ENCODE measurements around the gene HUNK.
"Not testable (repeated sequence)": the region's sequence is repeated elsewhere in the genome, so short reads cannot be mapped to it uniquely, and the experiment has no call there.

Gene HUNK

DNA sequence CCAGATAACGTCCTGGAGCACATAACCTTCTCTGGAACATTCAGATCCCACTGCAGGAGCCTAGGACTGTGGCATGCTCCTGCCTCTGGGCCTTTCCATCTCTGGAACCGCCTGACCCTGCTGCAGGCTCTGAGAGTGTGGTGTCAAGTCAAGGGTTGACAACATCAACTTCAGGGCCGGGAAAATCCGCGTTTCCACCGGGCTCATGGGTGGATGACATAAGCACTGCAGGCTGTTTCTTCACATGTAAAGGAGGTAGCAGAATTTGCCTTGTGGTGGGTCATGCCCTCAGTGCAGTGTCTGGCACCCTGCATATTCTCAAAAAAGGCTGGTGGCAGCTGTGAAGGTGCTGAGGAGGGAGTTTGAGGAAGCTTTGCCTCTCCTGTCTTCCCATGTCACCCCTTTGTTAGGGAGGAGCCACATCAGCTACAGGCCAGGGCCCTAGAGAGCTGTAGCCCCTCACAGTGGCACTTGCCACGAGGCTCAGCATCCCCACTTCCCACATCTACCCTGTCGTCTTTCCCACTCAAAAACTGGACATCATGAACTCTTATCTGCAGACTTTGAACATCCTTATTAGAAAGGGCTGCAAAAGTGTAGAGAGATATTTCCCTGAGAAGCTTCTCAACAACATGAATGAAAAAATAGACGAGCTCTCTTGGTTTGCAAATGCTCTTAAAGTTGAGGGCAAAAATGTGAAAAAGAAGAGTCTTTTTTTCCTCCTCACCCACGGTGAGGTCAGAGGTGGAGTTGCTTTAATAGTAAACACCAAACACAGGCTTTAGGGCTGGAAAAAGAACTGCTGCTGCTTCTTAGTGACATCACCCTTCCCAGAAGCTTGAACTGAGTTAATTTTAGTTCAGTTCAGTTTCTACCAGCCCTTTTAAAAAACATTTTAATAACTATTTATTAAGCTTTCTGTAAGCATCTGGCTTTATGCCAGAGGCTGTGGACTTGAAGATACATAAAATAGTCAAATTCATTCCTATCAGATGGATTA lies 121.3 kb downstream of the HUNK start:
- DNase-seq (ENCODE audit: low read depth, low spot score): peak; percentile 6

DNA sequence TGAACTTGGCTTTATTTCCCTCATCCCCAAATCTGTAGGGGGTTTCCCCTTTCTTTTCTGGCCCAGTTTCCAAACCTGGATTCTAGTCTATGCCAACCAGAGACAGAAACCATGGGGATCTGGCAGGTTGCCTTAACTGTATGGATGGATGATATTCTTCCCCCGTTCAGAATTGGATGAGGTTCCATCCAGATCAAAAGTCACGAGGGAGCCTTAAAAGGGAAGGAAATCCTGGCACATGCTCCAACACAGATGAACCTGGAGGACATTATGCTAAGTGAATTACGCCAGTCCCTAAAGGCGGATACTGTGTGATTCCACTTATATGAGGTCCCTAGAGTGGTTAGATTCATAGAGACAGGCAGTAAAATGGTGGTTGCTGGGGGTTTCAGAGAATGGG lies 124.4 kb downstream of the HUNK start:
- DNase-seq (ENCODE audit: low read depth, low spot score): no peak

DNA sequence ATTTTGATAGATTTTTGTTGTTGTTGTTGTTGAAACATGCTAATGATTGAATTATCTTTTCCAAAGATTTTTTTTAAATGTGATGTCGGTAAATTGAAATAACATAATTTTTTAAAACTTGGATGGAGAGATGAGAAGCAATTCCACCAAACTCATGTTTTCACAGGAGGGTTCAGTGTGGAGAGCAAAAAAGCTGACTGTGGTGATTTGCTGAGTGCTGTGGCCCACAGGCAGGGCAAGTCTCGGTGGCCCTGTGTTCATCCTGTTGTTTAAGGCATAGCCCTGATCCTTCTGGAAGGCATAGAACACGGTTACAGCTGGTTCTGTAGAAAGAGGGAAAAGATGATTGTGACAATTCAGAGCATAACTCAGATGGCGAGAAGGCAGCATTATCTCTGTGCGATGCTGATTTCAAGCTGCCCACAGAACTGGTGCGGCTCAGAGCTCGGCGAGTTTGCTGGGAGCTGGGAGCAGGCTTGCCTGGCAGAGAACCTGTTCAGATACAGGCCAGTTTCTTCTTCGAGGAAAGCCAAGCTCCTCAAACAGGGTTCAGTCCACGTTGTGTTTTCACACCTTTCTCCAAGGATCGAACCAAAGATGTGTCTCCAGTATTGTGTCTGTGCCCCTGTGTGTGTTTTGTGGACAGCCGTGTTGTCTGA lies 127.1 kb downstream of the HUNK start:
- no peak for DNase-seq (ENCODE audit: low read depth, low spot score)

DNA sequence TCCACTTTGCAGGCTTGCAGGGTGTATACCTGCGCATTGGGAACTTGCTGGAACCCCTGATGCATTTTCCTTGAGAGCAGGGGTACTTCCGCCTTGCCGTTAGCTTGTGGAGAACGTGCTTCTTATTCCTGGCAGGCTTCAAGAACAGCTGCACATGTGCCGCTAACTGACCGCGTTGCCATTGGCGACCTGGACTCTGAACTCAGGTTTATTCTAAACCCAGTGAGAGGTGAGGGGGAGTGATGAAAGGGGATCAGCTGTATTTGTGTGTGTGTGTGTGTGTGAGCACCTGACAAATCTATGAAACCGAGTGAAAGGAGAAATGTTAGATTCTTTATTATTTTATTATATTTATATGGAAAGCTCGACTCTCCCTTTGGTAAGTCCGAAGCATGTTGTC lies 128.6 kb downstream of the HUNK start:
- no peak for DNase-seq (ENCODE audit: low read depth, low spot score)

DNA sequence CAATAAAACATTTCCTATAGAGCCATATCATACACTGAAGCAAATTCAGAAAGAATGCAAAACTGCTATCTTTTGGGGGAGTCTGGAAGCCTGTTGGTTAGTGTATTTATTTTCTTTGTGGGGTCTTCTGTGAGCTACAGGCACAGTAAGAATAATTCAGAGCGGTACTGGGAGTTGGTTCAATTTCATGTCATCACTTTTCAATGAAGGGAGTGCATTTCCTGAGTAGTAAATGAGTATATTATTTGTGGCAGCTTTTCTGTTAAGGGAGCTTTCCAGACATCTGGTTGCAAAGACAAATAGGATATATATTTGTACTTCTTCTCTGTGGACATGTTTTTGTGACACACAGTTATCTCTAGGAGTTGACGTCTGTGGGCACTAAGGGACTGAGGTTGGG lies 130.6 kb downstream of the HUNK start:
- no peak for DNase-seq (ENCODE audit: low read depth, low spot score)

DNA sequence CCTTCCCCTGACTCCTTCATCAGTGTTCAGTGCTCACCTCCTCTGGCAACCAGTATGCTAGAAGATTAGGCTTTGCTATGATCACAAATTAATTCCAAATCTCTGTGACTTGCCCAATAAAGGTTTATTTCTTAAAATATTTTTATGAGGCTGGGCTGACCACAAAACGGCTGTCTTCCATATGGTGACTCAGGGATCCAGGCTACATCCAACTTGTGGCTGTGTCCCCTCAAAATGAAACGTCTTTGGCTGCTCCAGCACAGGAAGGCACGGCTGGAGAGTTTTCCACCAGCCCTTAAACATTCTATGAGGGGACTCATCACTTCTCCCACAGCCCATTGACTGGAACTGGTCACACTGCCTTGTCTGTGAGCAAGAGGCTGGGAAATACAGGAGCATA lies 131.5 kb downstream of the HUNK start:
- no peak for DNase-seq (ENCODE audit: low read depth, low spot score)

DNA sequence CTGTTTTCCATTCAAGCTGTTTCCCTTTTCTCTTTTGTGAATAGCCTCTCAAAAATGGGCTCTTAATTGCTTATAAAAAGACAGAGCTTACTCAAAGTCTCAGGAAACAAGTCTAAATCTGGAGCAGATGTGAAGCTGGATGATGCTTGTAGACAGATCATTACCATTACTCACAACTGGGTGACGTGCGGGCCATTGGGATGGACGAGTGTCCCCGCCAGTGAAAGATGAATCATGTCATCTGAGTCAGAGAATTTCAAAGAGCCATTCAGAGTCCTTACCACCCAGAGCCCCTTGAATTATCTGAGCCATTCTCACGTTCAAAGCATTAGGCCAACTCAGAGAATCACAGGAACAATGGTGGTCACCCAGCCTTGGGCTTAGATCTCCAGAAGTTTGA lies 134.6 kb downstream of the HUNK start:
- DNase-seq (ENCODE audit: low read depth, low spot score): no peak

DNA sequence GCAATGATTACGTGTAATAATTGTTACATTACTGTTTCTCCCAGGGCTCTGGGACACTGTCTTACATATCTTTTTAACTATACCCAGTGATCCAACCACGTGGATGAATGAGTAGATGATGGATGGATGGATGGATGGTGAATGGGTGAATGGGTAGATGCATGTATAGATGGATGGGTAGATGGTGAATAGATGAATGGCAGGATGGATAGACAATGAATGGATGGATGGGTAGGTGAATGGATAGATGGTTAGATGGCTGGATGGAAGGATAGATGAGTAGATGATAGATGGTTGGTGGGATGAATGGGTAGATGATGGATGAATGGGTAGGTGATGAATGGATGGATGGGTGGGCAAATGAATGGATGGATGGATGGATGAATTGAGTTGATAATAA lies 135.9 kb downstream of the HUNK start:
- DNase-seq (ENCODE audit: low read depth, low spot score): no peak

DNA sequence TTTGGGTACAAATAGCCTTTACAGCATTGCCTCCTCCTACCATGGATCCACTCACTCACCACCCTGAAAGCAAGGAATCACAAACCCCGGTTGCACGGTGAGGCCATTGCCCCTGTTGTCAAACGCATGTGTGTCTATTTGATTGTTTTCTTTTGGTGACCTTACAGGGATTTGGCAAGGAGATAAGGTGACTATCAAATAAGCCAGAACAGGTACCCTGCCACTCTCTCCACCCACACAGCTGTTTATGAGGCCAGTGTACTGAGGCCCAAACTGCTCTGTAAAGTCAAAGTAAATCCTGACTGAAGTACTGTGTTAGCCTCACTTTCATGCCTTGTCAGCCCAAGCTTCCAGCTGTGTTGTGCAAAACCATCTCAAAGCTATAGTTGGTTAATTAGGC lies 136.4 kb downstream of the HUNK start:
- no peak for DNase-seq (ENCODE audit: low read depth, low spot score)

DNA sequence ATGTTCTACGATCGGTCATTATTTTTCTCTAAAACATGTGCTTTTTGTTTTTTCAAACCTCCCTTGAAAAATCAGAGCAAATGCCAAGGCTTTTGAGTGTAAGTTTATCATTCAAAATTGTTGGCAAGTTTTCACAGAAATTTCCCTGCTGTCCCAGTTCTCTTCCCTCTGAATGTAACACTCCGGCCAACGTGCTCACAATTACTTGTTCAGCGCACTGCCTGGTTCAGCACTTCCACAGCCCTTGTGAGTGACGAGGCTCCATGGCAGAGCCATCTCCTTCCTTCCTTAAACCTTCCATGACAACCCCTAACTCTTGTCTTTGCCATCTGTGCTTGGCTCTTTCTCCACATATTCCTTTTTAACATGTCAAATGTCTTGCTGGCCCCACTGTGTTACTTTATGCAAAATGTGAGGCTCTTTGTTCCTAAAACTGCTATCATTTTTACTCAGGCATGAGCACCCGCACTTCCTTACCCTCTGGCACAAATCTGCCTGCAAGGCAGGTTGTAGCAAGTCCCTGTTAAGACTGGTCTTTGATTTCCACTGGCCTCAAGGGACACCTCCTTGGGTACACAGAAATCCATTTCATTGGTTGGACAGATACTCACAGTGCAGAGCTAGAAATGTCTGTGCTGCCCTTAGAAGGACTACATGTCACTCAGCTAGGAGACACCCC lies 142.8 kb downstream of the HUNK start:
- DNase-seq (ENCODE audit: low read depth, low spot score): no peak

DNA sequence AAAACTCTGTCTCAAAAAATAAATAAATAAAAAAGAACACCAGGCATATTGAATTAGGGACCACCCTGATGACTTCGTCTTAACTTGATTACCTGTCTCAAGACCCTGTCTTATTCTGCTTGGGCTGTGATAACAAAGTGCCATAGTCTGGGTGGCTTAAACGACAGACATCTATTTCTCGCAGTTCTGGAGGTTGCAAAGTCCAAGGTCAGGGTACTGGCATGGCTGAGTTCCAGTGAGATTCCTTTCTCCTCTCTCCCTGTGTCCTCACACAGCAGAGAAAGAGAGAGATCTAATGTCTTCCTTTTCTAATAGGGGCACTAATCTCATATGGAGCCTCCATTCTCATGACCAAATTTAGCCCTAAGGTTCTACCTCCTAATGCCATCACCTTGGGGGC lies 145.6 kb downstream of the HUNK start:
- DNase-seq (ENCODE audit: low read depth, low spot score): no peak

DNA sequence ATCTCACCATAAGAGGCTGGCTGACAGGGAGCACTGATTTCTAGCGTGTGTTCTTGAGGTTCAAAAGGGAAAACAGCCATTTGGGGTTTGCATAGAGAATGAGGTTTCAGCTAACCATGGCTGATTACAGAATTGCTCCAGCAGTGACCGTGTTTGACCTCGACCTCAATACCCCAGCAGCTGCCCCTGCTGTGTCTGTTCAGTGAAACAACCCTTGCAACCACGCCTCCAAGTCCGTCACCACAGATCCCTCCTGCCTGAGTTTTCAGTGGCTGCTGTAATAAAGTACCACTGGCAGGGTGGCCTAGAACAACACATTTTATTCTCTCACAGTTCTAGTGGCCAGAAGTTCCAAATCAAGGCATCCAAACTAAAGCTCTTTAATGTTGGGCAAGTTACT lies 147.7 kb downstream of the HUNK start:
- no peak for DNase-seq (ENCODE audit: low read depth, low spot score)

DNA sequence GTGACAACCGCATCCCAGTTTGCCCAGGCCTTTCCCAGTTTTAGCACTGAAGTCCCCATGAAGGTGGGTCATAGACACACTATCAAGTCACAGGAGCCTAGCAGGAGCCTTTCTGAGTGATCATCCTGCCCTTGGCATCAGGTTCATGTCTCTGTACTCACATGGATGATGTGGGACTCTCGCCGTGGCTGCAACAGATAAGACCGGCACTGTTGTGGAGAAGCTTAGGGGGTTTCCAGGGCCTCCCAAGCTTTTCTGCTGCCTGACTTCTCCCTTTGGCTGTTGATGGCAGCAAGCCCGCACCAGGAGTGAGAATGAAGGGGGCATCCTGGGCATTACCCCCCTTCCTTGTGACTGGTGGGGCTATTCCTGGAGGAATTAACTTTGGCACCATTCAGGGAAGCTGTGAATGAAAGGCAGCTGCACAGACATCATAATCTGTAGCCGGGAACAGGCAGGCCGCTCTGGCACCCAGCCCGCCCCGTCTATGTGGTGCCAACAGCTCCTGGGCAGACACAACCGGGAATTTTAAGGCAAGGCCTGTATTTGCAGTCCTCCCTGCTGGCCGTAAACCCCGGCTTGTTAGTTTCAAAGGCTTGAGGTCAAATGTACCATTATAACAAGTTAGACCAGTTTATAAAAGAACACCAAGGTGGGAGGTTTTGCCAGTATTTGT lies 148.6 kb downstream of the HUNK start:
- no peak for DNase-seq (ENCODE audit: low read depth, low spot score)

DNA sequence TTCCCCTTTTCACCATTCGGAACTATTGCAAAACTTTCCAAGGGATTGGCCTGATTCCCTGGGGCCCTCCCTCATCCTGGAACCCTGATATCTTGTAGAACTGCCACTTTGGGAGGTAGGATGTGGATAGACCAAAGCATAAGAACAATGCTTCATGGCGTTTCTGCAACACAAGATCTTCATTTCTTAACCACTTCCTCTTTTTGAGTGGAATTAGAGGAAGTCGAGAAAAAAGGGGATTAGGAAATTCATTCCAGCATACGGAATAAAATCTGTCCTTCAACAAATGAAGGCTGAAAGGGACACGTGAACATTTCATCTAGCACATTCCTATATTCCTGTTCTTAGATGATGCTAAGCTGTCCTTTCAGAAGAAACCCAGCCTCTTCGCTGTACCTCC lies 149.3 kb downstream of the HUNK start:
- no peak for DNase-seq (ENCODE audit: low read depth, low spot score)

DNA sequence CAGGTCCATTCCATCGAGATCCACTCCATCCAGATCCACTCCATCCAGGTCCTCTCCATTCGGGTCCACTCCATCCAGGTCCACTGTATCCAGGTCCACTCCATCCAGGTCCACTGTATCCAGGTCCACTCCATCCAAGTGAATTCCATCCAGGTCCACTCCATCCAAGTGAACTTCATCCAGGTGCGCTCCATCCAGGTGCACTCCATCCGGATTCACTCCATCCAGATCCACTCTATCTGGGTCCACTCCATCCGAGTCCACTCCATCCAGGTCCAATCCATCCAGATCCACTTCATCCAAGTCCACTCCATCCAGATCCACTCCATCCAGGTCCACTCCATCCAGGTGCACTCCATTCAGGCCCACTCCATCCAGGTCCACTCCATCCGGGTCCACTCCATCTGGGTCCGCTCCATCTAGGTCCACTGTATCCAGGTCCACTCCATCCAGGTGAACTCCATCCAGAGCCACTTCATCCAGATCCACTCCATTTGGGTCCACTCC lies 157.4 kb downstream of the HUNK start:
- no peak for DNase-seq (ENCODE audit: low read depth, low spot score)

DNA sequence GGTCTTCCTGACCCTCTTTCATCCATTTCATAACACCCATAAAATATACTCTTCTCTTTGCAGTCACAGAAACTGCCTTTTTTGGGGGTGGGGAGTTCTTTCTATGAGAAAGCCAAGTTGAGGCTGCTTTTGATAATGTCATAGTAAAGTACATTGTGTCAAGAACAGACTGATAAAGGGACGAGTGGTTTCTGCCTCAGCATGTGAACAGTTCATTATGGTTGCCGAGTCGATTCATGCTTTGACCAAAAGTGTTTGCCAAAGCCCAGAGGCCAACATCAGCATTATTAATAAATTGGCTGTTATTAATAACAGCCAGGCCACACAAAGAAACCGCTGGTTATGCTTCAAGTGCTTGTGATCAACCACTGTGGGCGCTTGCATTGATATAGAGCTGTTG lies 162.0 kb downstream of the HUNK start:
- no peak for DNase-seq (ENCODE audit: low read depth, low spot score)

DNA sequence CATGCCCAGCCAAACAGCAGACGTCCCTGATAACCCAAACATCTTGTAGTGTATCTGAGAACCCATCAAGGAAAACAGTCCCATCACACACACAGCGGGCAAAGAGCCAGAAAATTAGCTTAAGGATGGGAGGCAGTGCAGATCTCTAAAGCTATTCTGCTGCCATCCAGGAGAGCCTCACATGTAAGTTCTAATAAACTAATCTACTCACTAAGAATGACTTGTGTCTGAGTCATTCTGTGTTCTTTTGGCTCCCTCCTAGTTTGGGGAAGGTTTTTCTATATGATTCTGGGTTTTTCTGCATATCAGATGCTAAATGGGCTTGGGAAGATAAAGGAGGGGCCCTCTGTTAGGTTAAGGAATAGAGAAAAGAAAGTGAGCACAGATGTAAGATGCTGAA lies 162.8 kb downstream of the HUNK start:
- DNase-seq (ENCODE audit: low read depth, low spot score): no peak

DNA sequence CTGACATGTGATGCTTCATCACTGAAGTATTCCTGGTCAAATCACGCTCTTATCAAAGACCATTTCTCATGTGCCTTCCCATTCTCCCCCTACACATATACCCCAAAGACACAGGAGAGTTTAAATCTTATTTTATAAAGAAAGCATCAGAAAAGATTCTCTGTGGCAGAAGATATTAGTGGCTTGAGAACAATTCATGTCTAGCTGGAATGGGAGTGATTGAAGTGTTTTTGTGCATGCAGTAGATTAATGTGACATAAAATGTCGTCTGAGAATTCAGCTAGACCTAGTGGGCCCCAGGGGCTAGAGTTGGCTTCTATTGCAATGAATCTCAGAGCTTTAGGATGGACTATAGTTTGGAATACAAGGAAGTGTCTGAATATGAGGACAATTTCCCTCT lies 163.9 kb downstream of the HUNK start:
- DNase-seq (ENCODE audit: low read depth, low spot score): no peak

DNA sequence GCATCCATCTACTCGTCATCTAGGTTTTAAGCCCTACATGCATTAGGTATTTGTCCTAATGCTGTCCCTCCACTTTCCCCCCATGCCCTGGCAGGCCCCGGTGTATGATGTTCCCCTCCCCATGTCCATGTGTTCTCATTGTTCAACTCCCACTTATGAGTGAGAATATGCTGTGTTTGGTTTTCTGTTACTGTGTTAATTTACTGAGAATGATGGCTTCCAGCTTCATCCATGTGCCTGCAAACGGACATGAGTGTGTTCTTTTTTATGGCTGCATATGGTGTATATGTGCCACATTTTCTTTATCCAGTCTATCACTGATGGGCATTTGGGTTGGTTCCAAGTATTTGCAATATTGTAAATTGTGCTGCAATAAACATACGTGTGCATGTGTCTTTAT lies 165.9 kb downstream of the HUNK start:
- DNase-seq (ENCODE audit: low read depth, low spot score): not testable (repeated sequence)

DNA sequence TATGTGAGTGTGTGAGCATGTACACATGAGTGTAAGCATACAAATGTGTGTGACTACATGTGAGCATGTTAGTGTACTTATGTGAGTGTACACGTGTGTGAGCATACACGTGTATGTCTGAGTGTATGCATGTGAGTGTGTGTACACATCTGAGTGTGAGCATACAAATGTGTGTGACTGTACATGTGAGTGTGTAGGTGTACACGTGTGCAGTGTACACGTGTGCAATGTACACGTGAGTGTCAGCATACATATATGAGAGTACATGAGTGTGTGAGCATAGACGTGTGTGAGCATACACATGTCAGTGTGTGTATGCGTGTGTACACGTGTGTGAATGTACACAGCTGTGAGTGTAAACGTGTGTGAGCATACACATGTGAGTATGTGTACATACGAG lies 170.6 kb downstream of the HUNK start:
- no peak for DNase-seq (ENCODE audit: low read depth, low spot score)
